Endodermal cell (in vitro differentiated cells): Measurements from ENCODE around the gene KCND3. TPM values are rescaled to one million over a fixed set of nuclear protein-coding genes. Genes with fewer than 3 reads are reported as not detected.

Experiments used
- DNase-seq: peaks from one replicate; pipeline ENCODE4 v3.0.0-alpha.2; 2017
- H3K27ac ChIP-seq: 2 replicates; pipeline ENCODE4 v1.5.1; 2013; ENCODE audit warnings: mild to moderate bottlenecking, low read depth, low read length, moderate library complexity
- H3K27me3 ChIP-seq: 2 replicates; pipeline ENCODE4 v1.6.1; 2013; ENCODE audit warnings: mild to moderate bottlenecking, low read length, moderate library complexity; ENCODE audit not compliant: insufficient read depth, control insufficient read depth, poor library complexity, severe bottlenecking
- H3K36me3 ChIP-seq: 2 replicates; pipeline ENCODE4 v1.7.0; 2013; ENCODE audit warnings: mild to moderate bottlenecking, low read length, moderate library complexity; ENCODE audit not compliant: control insufficient read depth, insufficient read depth
- H3K4me1 ChIP-seq: one replicate; pipeline ENCODE4 v1.7.0; 2013; ENCODE audit warnings: low read length; ENCODE audit not compliant: control insufficient read depth, insufficient read depth
- H3K4me3 ChIP-seq: 2 replicates; pipeline ENCODE4 v1.5.1; 2013; ENCODE audit warnings: mild to moderate bottlenecking, low read length, moderate library complexity
- H3K9ac ChIP-seq: 2 replicates; pipeline ENCODE4 v1.6.1; 2013; ENCODE audit warnings: mild to moderate bottlenecking, low read length, moderate library complexity; ENCODE audit not compliant: poor library complexity, severe bottlenecking; ENCODE audit errors: extremely low read depth
- H3K9me3 ChIP-seq: 2 replicates; pipeline ENCODE4 v1.6.1; 2013; ENCODE audit warnings: mild to moderate bottlenecking, low read length, moderate library complexity; ENCODE audit not compliant: control insufficient read depth
- H3K27ac Mint-ChIP-seq: 2 replicates; pipeline ENCODE4 v1.8.0; 2020; ENCODE audit warnings: mixed read lengths
- H3K27me3 Mint-ChIP-seq: 2 replicates; pipeline ENCODE4 v1.8.0; 2021; ENCODE audit warnings: mild to moderate bottlenecking, mixed read lengths; ENCODE audit not compliant: insufficient read depth
- H3K36me3 Mint-ChIP-seq: 2 replicates; pipeline ENCODE4 v1.8.0; 2020; ENCODE audit warnings: low read depth, mixed read lengths
- H3K4me1 Mint-ChIP-seq: 2 replicates; pipeline ENCODE4 v1.8.0; 2020; ENCODE audit warnings: mixed read lengths
- H3K4me3 Mint-ChIP-seq: 2 replicates; pipeline ENCODE4 v1.8.0; 2020; ENCODE audit warnings: mild to moderate bottlenecking, moderate library complexity, mixed read lengths
- H3K9me3 Mint-ChIP-seq: 2 replicates; pipeline ENCODE4 v1.8.0; 2020; ENCODE audit warnings: mild to moderate bottlenecking, mixed read lengths
- CTCF ChIP-seq: fragments of 200-600 bp; sonication (generic); conservative IDR thresholded peaks from 2 replicates; pipeline ENCODE4 v1.5.0; 2021; ENCODE audit warnings: antibody characterized with exemption, mild to moderate bottlenecking
- WGBS, 2 experiments: methylation state at CpG; one replicate each; pipeline versions ENCODE4 v1.1.5 to v1.1.7; 2013; ENCODE audit warnings: missing lambda C conversion rate in 2 of 2, mixed read lengths in 1 of 2; ENCODE audit not compliant: insufficient coverage in 1 of 2, insufficient read length in 1 of 2; 5-methylcytosine and 5-hydroxymethylcytosine counted together
- total RNA-seq, 2 donors: library from RNA; stranded (reverse); fragmentation: NEBNext Ultra II Directional in 1 of 2; extraction: Animal tissue kit (Norgen Biotek cat#: 25700) in 1 of 2; gene quantifications; 2 replicates in 1 of 2; 3 replicates in 1 of 2; pipeline ENCODE4 v1.2.1, GENCODE V29; 2021

Gene KCND3
- total RNA-seq, 2 donors from 2014 or later: 0.13 TPM; not detected in 1

GRCh38 chr1:111814305-111814628, 175.2 kb downstream of the KCND3 start:
- H3K4me3 ChIP-seq: no peak overlapping the region
- H3K36me3 ChIP-seq: no peaks in the 10 kb centered on the region
- Mint-ChIP-seq H3K36me3 (no peaks in the 10 kb centered on the region), H3K4me1 (no peaks in the 10 kb centered on the region), H3K4me3 (no peak overlapping the region), H3K9me3 (no peaks in the 10 kb centered on the region), H3K27me3 (no peaks in the 10 kb centered on the region), H3K27ac (no peak overlapping the region)
- TF ChIP-seq CTCF: no peak
- H3K27me3 ChIP-seq: no peaks in the 10 kb centered on the region
- H3K9me3 ChIP-seq: no peaks in the 10 kb centered on the region
- no peaks in the 10 kb centered on the region for H3K4me1 ChIP-seq
- no peak for DNase-seq
- no peak overlapping the region for H3K9ac ChIP-seq
- H3K27ac ChIP-seq: no peak overlapping the region
- 96 to 97% methylated on average over 8 to 9 of the region's 9 CpGs for WGBS, 2 experiments

- no peak overlapping the region for H3K4me3 Mint-ChIP-seq
- no peak overlapping the region for H3K27ac Mint-ChIP-seq
- no peak overlapping the region for H3K4me3 ChIP-seq
- H3K27me3 Mint-ChIP-seq: no peaks in the 10 kb centered on the region
- H3K36me3 Mint-ChIP-seq: no peaks in the 10 kb centered on the region
- H3K27ac ChIP-seq: no peak overlapping the region
- no peaks in the 10 kb centered on the region for H3K36me3 ChIP-seq
- no peak overlapping the region for H3K9ac ChIP-seq
- H3K4me1 Mint-ChIP-seq: no peaks in the 10 kb centered on the region
- 76 to 82% methylated on average over 13 to 16 of the region's 16 CpGs for WGBS, 2 experiments
- peak; percentile 58 for TF ChIP-seq CTCF
- H3K4me1 ChIP-seq: no peaks in the 10 kb centered on the region
- H3K27me3 ChIP-seq: no peaks in the 10 kb centered on the region
- no peak for DNase-seq
- H3K9me3 Mint-ChIP-seq: no peaks in the 10 kb centered on the region
- H3K9me3 ChIP-seq: no peaks in the 10 kb centered on the region
Measured at GRCh38 chr1:111813440-111814304, 175.8 kb downstream of the KCND3 start.

- Histone ChIP-seq H3K27me3 (no peaks in the 10 kb centered on the region), H3K36me3 (no peaks in the 10 kb centered on the region), H3K27ac (no peak overlapping the region), H3K4me3 (no peak overlapping the region), H3K9me3 (no peaks in the 10 kb centered on the region), H3K9ac (no peak overlapping the region), H3K4me1 (no peaks in the 10 kb centered on the region)
- no peaks in the 10 kb centered on the region for H3K36me3 Mint-ChIP-seq
- no peak overlapping the region for H3K4me3 Mint-ChIP-seq
- DNase-seq: no peak
- no peaks in the 10 kb centered on the region for H3K27me3 Mint-ChIP-seq
- WGBS, 2 experiments: 96 to 97% methylated on average over 4 of the region's 4 CpGs
- H3K4me1 Mint-ChIP-seq: no peaks in the 10 kb centered on the region
- no peak for TF ChIP-seq CTCF
- no peak overlapping the region for H3K27ac Mint-ChIP-seq
- no peaks in the 10 kb centered on the region for H3K9me3 Mint-ChIP-seq
Measured at GRCh38 chr1:111812306-111812705, 177.2 kb downstream of the KCND3 start.
